ENCODE data around the gene MORN1.

MORN1 gene

DNA sequence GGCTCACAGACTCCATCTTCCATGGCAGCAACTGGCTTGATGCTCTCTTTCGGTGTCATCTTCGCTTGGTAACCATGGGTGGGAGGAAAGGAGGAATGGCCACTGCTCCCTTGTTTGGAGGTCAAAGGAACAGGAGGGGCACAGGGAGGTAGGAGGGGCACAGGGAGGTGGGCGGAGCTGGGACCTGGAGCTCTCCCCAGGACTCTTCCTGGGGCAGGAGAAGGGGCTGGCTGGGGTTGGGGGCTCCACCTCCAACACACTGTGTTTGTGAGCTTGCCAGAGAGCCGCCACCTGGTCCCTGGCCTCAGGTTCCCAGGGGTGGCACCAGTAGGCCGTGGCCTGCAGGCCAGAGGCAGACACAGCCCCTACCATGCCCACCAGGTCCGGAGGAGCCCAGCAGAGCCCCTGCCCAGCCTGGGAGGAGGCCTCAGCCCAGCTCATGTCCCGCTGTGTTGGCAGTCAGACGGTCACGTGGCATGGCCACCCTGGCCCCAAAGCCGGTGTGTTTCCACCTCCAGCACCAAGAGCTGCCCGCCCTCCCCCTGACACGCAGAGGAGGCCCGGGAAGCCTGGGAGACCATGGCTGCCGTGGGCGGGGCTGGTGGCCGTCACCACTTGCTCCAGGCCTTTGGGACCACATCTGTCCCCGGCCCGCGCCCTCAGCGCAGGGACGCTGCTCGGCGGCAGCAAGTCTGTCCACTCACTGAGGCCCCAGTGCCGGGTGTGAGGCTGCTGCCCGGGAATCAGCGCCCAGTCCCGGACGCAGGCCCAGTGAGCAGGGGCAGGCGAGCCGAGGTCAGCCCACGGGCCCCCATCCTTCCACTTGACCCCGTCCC is 73.9 kb downstream of the MORN1 start:
- no peak for DNase-seq

DNA sequence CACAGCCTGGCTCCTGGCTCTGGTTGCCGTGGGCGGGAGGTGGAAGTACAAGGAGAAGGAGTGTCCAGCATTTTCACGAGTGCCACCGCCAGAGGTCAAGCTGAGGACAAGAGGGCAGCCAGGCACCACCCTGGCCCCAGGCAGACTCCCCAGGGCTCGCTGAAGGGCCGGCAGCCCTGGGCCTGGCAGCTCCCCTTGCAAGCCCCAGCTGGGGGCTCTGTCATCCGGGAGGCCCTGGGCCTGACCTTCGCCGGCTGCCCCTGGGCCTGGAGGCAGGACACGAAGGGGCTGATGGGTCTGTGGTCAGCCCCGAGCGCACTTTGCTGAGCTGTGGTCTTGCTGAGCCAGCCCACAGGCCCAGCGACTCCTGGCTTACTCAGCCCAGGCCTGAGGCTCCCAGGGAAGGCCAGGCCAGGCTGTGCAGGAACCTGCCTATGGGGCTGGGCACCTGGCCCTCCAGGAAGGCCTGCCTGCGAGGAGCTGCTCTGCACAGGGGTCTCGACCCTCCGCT is 74.8 kb downstream of the MORN1 start:
- DNase-seq: no peak

DNA sequence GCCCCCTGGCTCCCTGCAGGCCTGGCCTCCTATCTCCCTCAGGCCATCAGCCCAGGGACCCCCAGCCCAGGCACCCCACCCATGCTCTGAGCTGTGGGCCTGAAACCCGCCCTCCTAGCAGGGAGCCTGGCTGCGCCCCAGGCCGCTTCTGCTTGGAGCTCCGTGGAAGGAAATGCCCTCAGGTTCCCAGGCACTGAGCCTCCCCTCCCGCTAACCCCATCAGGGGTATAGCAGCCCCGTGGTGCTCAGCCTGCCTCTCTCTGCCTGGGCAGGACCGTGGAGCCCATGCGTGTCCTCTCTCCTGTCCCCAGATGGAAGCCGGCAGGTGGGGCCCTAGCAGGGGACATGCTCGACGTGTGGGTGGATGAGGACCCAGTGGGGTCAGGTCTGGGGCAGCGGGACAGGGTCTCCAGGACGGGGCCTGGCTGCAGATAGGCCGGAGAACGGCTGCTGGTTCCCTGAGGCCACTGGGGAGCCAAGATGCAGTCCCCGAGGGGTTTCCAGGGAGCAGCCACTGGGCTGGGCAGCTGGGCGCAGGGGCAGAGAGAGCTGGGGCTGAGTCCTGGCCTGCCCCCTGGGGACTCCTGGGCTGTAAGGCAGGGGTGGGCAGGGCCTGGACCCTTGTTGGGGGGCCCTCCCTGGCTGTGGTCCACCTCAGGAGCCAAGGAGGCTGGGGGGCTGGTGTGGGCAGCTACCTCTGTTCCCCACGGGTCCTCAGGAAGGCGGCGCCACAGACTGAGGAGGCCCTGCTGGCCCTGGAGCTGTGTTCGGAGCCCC is 75.5 kb downstream of the MORN1 start:
- no peak for DNase-seq

DNA sequence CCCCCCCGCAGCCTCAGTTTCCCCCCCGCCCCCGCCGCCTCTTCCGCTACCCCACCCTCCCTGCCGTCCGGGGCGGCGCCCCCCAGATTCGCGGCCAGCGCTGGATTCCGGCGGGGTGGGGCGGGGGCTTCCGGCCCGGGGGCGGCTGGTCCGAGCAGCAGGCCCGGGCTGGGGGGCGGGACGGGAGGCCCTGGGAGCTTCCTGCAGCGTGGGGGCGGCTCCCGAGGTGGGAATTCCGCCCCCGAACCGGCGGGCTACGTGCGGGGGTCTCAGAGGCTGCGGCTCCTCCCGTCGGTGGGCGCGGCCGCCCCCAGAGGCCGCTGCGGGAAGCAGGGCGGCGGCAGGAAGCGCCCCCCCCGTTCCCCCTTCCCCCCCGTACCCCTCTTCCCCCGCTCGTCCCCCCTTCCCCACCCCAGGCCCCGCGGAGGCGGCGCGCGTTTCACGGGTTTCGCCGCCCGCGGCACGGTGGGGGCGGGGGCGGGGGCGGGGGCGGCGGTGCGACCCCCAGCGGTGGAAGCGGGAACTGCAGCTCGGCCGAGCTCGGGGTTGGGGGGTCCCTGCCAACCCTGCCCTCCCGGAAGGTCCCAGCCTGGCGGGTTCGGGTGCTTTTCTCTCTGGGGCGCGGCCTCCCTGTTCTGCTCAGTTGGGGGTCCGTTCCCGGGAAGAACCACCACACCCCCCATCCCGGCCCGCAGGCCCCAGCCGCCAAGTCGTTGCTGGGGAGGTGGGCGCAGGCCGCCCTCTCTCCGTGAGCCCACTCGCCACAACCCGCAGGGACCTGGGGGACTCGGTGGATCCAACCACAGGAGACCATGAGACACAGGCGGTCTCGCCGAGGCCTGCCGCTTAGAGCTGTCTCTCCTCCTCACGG is 76.3 kb downstream of the MORN1 start:
- peak; percentile 28 to 71 (median 53) for DNase-seq

DNA sequence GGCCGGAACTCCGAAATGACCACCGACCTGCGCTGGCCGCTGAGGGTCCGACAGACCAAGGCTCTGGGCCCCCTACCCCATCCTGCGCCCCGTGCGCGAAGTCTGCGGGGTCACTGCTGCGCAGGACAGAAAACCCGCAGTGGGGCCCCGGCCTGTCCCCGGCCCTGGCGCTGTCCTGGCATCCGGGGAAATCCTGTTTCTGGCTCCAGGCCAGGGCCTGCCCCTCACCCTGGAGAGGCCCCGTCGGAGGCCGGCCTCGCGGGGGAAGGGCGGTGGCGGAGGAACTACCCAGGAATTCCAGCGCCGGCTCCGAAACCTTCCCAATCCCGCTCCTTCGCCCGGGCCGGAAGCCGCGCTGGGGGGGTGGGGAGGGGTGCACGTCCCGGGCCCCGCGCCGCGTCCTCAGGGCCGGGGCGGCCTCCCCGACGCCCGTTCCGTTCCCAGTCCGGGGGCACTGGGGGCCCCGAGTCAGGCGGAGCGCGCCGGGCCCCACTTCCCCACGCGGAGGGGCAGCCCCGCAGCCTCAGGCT is 77.0 kb downstream of the MORN1 start:
- no peak for DNase-seq

DNA sequence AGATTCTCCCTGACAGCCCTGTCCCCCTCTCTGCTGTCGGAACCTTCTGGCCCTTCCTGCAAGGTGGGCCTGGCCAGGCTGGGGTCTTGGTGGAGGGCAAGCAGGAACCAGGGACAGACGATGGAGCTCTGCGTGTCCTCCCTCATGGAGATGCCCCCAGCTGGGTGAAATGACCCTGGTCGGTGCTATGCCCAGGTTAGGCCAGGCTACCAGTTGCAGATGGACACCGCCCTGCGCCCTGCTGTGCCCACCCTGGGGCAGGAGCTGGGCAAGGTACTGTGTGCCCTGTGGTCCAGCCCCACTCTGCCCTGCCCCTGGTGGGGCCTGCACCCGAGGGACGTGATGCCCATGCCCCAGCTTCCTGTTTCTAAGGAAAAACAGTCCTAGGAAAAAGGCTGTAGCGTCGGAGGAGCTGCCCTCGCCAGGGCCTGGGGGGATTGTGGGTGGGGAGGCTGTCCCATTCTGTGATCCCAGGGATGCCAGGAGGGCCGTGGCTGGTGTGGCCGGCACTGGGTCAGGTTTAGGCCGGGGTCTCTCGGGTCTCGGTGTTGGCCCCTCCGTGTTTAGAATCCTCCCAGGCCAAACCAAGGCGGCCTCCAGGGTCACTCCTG is 77.6 kb downstream of the MORN1 start:
- no peak for DNase-seq

DNA sequence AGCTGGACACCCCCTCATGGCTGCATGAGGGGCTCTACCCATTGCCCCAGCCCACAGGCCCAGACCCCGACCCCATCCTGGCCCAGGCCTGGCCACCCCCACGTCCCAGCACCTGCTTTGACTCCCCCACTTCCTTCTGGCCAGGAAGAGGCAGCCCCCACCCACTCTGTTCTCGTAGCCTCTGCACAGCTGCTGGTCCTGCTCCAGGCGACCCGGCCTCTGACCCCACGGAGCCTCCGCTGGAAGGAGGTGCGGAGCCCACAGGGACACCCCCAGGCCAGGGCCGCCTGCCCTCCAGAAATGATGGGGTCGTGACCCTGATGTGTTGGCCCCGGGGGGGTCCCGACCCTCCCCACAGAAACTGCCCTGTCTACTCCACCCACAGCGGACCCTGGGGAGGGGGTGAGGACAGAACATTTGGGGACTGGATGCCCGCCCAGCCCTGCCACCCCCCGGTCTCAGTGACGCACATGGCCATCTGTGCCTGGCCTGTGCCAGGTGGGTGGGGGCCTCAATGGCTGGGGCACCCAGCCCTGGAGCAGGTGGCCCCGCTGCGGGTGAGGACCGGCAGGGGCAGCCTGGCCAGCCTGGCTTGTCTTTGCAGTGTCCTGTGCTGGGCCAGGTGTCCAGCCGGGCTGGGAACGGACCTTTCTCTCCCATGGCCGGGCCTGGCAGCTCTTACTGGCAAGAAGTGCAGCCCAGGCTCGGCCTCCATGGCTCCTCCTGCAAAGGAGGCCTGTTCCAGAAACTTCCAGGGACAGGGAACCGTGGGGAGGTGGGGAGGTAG is 78.6 kb downstream of the MORN1 start:
- DNase-seq: no peak

DNA sequence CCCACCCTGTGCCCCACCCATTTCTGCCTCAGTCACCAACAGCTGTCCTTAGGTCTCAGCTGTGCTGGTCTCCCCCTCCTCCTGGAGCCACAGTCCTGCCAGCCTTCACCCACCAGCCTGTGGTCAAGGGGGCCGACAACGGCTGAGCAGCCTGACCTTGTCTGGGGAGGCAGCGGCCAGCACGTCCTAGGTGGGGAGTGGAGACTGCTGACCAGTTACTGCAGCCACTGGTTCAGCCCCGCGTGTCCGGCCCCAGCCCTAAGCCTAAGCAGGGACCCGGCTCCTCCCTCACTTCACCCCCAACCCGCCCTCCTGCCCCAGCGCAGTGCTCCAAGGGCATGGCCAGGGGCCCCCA is 79.2 kb downstream of the MORN1 start:
- DNase-seq: no peak

DNA sequence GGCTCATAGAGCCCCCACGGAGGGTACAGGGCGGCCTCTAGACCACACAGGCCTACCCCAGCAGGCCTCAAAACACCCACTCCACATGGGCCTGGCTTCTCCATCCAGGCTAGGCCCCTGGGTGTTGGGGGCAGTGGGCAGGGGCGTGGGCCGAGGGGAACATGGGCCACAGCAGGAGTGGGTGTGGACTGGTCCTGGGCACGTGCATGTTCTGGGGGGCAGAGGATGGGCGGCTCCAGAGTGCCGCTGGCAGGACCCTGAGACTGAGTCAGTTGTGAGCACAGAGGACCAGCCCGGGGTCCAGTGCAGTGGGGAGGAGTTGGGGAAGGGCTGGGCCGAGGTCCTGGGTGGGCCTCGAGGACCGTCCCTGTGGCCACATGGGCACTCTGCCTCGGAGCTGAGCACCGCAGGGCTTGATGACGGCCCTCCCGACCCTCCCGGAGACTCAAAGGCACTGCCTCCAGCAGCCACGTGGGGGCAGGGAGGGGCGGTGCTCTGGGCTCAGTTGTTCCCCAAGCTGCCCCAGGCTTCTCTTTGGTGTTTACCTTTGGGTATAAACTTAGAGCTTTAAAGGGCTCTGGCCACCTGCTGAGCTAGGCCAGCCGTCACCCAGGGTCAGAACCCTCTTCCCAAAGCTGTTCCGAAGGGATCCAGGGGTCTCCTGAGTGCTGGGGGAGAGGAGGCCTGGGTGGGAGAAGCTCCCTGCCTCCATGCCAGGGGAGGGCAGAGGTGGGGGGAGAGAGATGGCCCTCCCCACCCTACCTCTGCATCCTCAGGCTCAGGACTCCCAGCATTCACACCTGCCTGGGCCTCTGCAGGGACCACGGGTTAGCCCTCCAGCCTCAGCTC is 79.9 kb downstream of the MORN1 start:
- peak in 4 of 5 donors; percentile 48 to 55 (median 50) for DNase-seq

DNA sequence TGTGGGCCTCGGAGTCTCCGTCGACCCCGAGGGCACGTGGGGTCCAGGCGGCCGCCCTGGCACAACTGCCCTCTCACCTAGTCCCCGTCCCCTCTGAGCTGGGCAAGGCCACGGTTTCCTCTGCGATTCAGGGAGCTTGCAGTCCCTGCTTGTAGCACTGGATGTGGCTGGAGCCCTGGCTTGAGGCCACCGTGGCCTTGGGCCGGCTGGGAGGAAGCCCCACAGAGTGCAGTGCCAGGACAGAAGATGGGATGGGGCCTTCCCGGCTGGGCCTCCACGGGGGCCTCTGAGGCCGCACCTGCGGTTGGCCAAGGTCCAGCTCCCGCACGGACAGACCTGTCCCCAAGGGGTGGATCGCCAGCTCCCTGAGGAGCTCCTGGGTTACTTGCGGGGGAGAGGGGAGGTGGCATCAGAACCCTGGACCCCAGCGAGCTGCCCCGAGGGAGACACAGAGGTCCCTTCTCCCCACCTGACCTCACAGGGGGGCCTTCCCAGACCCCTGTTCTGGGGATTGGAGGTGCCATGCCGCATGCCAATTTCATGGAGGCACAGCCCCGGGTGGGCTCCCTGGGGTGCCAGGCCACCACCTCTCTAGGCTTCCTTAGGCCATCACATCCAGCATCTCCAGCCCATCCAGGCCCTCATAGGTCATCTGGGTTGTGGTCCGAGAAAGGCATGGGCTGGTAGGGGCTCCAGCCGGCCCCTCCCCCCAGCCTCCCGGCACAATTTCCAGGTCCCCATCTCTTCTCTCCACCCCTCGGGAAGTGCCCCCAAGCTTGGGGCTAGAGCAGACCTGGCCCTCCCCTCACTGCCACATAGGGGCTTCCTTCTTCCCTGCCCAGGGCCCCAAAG is 80.8 kb downstream of the MORN1 start:
- no peak for DNase-seq

DNA sequence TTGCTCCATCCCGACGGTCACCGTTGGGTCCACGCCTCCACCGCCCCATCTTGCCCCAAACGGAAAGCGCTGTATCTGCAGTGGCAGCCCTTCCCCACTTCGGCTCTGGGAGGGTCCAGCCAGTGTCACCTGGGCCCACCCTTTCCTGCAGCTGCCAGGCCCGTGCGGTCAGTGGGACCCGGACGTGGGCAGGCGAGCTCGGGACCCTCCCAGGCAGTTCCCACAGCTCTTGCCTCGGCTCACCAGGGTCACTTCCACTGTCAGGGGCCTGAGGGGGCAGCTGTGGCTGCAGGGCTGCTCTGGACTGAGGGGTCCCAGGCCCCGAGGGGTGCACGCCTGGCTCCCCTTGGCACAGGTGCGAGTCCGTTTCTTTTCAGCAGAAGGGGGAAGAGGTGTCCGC is 82.5 kb downstream of the MORN1 start:
- DNase-seq: no peak

DNA sequence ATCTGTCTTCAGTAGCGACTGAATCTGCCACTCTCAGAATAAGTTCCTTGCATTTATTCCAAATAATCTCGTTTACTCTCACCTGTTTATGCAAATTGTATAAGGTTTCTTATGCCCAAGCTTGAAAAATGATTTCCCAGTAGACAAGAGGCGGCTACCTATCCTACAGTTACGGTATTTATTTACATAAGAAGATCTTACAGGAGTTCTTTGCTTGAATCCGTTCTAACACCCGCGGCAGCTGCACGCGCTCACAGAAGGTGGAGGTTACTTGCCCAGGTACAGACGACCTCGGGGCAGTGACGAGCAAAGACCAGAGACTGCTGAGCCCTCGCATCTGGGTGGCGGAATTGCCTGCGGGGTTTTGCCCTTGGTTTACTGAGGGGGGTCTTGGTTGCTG is 83.4 kb downstream of the MORN1 start:
- DNase-seq: no peak

DNA sequence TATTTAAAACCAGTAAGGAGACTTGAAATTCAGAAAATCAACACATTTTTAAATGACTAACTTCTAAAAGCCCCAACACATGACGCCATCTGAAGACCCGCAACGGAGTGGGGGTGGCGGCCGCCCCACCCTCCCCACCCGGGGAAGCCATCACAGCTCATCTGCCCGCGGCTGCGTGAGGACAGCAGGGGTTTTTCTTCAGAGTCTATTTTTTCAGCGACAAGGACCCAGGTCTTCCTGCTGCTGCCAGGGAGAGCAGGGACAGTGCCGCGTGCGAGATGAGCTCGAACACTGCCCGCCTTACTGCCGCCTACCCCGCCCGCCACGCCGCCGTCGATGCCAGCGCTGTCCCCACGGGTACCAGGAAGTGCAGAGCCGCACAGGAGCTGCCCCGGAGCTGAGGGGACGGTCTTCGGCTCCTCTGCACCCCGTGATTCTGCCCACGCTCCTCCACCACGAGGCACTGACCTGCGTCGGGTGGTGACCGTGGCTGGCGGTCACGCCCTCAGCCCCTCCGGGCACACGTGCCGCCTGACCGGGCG is 84.2 kb downstream of the MORN1 start:
- no peak for DNase-seq

DNA sequence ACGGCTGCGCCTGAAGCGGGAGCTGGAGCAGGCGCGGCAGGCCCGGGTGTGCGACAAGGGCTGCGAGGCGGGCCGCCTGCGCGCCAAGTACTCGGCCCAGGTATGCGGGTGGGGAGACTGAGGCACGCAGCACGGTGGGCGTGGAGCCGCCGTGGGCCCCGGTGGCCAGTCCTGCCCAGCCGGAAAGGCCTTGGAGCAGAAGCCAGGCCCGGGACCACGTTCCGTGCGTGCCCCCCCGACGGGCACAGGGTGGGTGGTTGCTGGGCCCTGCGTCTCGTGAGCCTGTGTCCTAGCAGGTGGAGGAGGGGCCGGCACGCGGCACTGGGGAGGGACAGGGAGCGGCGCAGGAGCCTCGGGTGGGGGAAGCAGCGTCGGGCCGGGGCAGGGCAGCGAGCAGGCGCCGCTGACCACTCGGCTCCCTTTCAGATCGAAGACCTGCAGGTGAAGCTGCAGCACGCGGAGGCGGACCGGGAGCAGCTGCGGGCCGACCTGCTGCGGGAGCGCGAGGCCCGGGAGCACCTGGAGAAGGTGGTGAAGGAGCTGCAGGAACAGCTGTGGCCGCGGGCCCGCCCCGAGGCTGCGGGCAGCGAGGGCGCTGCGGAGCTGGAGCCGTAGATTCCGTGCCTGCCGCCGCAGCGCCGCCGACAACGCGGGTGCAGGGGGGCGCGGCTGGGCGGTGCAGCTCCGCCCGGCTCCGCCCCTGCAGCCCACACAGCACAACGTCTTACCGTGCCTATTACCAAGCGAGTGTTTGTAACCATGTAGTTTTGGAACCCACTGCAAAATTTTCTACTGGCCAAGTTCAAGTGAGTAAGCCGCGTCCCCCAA is 85.0 kb downstream of the MORN1 start:
- DNase-seq: no peak

DNA sequence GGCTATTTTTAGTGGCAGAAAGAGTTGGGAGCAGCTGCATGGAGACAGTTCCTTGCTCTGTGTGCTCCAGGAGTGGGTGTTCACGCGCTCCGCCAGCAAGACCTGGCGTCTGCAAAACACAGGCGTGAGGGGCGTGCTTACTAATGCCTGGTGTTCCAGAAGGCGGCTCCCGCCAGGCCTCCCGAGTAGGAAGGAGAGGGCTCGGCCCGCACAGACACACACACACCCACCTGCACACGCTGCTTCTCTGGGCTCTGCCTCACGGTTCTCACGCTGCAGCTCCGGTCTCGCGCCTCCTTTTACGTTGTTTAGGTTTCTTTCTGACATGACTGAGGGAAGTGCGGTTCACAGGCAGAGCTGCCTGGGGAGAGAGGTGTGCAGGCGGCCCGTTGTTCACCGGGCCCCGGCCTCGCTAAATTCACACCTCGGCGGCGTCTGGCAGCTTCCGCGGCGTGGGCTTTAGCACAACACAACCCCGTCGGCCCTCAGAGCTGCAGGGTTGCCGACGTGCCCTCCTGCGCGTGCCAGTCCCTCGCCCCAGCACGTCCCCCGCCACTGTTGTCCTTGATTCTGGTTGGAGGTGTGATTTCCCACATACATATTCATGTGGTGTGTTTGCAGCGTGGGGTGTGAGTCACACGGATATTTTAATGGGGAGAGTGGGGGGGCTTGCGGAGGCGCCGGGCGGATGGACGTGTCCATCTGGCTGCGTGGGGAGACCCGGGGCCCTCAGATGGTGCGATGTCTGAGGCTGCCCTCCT is 86.3 kb downstream of the MORN1 start:
- no peak for DNase-seq

DNA sequence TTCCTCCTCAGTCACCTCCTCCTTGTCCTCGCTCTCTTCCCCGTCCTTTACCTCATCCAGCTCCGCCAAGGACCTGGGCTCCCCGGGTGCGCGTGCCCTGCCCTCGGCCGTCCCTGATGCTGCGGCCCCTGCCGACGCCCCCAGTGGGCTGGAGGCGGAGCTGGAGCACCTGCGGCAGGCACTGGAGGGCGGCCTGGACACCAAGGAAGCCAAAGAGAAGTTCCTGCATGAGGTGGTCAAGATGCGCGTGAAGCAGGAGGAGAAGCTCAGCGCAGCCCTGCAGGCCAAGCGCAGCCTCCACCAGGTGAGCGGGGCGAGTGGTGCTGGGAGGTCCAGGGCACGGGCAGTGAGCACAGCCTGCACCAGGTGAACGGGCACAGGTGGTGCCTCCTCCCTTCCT is 87.1 kb downstream of the MORN1 start:
- DNase-seq: no peak

DNA sequence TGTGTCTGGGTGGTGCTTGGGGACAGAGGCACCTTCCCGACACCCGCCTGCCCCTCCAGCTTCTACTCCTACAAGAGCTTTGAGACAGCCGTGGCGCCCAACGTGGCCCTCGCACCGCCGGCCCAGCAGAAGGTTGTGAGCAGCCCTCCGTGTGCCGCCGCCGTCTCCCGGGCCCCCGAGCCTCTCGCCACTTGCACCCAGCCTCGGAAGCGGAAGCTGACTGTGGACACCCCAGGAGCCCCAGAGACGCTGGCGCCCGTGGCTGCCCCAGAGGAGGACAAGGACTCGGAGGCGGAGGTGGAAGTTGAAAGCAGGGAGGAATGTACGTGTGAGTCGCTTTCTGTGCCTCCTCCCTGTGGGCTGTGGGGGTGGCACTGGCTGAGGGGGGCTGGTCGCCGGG is 87.6 kb downstream of the MORN1 start:
- no peak for DNase-seq

Data from T-helper 1 cell (primary cell).